GM12878 (cell line): Measurements from ENCODE around the gene ACBD5. TPM values are rescaled to one million over a fixed set of nuclear protein-coding genes. Genes with fewer than 3 reads are reported as not detected.

Experiments
- CEBPB ChIP-seq, 2 experiments: fragments of 150-350 bp in 1 of 2; IDR thresholded peaks; 2 replicates each; pipeline ENCODE4 v1.6.1; 2012 to 2014; ENCODE audit warnings: low read depth in 2 of 2, low read length in 2 of 2, borderline replicate concordance in 1 of 2, inconsistent platforms in 1 of 2
- DPF2 ChIP-seq: fragments of 450-650 bp; IDR thresholded peaks from 2 replicates; pipeline ENCODE4 v1.6.1; 2017; ENCODE audit warnings: mild to moderate bottlenecking
- EP300 ChIP-seq, 2 experiments: fragments of 150-350 bp in 1 of 2; IDR thresholded peaks; 2 replicates each; pipeline ENCODE4 v1.6.1; 2011 to 2012; ENCODE audit warnings: low read depth in 2 of 2, low read length in 2 of 2, borderline replicate concordance in 1 of 2, improper control_type of control experiment in 1 of 2, inconsistent platforms in 1 of 2; ENCODE audit not compliant: control insufficient read depth in 1 of 2
- HDAC2 ChIP-seq: fragments of 200-600 bp; sonication (generic); IDR thresholded peaks from 2 replicates; pipeline ENCODE4 v1.6.1; 2017
- JUND ChIP-seq: IDR thresholded peaks from 2 replicates; pipeline ENCODE4 v1.6.1; 2012; ENCODE audit warnings: low read depth, mild to moderate bottlenecking, low read length, improper control_type of control experiment, moderate library complexity
- POLR2A ChIP-seq: IDR thresholded peaks from 2 replicates; pipeline ENCODE4 v1.6.1; 2011; ENCODE audit warnings: low read depth, mild to moderate bottlenecking, low read length
- POU2F2 ChIP-seq: IDR thresholded peaks from 3 replicates; pipeline ENCODE4 v1.6.1; 2011; ENCODE audit warnings: low read depth, mild to moderate bottlenecking, low read length, borderline replicate concordance
- RAD21 ChIP-seq: IDR thresholded peaks from 2 replicates; pipeline ENCODE4 v1.6.1; 2011; ENCODE audit warnings: mild to moderate bottlenecking, low read depth, low read length, moderate library complexity; ENCODE audit not compliant: insufficient read depth
- RB1 ChIP-seq: fragments of 450-650 bp; formaldehyde crosslinking; IDR thresholded peaks from 2 replicates; pipeline ENCODE4 v1.6.1; 2017; ENCODE audit warnings: mild to moderate bottlenecking, borderline replicate concordance
- RUNX3 ChIP-seq: IDR thresholded peaks from 2 replicates; pipeline ENCODE4 v1.6.1; 2012; ENCODE audit warnings: low read length, inconsistent platforms
- SMC3 ChIP-seq: IDR thresholded peaks from 2 replicates; pipeline ENCODE4 v1.6.1; 2011; ENCODE audit warnings: low read length, improper control_type of control experiment, borderline replicate concordance
- polyA plus RNA-seq, 11 experiments: library from polyadenylated mRNA; depleted of rRNA in 4 of 11; unstranded in 6 of 11; stranded (reverse) in 5 of 11; fragments of >200 nt; fragmentation: Nextera tagmentation in 4 of 11; fragmentation: Illumina TruSeq in 1 of 11; extraction: Ambion mirVana in 4 of 11; extraction: Trizol in 1 of 11; gene quantifications; 1 replicate in 1 of 11; 2 replicates in 10 of 11; pipeline versions ENCODE4 v1.2.1 to v1.2.3, GENCODE V29; 2011 to 2016; ENCODE audit warnings: inconsistent platforms in 2 of 11, missing spikeins in 2 of 11, low read depth in 1 of 11
- total RNA-seq, 4 experiments: library from RNA; depleted of rRNA in 3 of 4; stranded (reverse); fragments of >200 nt in 3 of 4; fragmentation: Illumina TruSeq in 1 of 4; extraction: Trizol in 1 of 4; gene quantifications; 2 replicates each; pipeline versions ENCODE4 v1.2.1 to v1.2.3, GENCODE V29; 2013 to 2021
- TF ChIP-seq, protein P1 (sequence below): fragments of 450-650 bp; IDR thresholded peaks from 2 replicates; pipeline ENCODE4 v1.6.1; 2016; ENCODE audit warnings: mild to moderate bottlenecking
- TF ChIP-seq, protein P2 (sequence below): fragments of 450-650 bp; IDR thresholded peaks from 2 replicates; pipeline ENCODE4 v1.6.1; 2017; ENCODE audit warnings: low read depth, mild to moderate bottlenecking, moderate library complexity
- TF ChIP-seq, protein P3 (sequence below): fragments of 450-650 bp; formaldehyde crosslinking; IDR thresholded peaks from 2 replicates; pipeline ENCODE4 v1.4.0; 2022; ENCODE audit warnings: mild to moderate bottlenecking, moderate library complexity
- TF ChIP-seq, protein P4 (sequence below): fragments of 450-650 bp; IDR thresholded peaks from 2 replicates; pipeline ENCODE4 v1.6.1; 2018; ENCODE audit warnings: borderline replicate concordance, mild to moderate bottlenecking; ENCODE audit not compliant: partially characterized antibody
- TF ChIP-seq, protein P5 (sequence below): IDR thresholded peaks from 2 replicates; pipeline ENCODE4 v1.6.1; 2012; ENCODE audit warnings: low read length, inconsistent platforms

ACBD5 gene
- total and polyA plus RNA-seq, 10 of the 15 experiments (the other 5 are each of a cell fraction or from before 2014, with no cell fraction given), result 2.4 to 22.3 (median 12.4) TPM

DNA sequence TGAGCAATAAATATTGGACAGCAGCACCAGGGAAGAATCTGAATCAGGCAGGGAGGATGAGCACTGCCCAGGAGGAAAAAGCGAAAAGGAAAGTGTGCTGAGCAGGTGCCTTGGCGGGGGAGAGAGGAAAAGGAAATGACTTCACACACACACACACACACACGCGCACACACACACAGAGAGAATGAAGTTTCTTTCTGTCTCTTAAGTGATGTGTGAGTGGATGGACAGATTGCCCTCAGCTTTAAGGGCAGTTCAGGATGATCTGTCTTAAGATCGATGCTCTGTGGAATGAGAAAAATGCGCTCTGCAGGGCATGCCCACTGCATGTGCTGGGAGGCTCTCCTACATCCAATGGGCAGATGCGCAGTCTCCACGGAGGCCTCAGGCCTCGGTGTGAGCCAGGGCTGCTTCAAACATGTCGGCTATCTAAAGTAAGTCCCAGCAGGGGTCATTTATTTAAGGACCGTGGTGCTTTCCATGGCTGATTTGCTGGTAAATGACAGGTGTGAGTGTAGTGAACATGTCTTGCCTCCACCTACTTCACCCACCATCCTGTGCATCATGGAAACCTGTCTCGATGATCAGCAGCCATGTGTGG, 2.5 kb upstream of the ACBD5 start (continued):
- TF ChIP-seq, protein P1, sequence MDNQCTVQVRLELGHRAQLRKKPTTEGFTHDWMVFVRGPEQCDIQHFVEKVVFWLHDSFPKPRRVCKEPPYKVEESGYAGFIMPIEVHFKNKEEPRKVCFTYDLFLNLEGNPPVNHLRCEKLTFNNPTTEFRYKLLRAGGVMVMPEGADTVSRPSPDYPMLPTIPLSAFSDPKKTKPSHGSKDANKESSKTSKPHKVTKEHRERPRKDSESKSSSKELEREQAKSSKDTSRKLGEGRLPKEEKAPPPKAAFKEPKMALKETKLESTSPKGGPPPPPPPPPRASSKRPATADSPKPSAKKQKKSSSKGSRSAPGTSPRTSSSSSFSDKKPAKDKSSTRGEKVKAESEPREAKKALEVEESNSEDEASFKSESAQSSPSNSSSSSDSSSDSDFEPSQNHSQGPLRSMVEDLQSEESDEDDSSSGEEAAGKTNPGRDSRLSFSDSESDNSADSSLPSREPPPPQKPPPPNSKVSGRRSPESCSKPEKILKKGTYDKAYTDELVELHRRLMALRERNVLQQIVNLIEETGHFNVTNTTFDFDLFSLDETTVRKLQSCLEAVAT, result no peak; the same call in 1 of the 2 replicates
- TF ChIP-seq, protein P2, sequence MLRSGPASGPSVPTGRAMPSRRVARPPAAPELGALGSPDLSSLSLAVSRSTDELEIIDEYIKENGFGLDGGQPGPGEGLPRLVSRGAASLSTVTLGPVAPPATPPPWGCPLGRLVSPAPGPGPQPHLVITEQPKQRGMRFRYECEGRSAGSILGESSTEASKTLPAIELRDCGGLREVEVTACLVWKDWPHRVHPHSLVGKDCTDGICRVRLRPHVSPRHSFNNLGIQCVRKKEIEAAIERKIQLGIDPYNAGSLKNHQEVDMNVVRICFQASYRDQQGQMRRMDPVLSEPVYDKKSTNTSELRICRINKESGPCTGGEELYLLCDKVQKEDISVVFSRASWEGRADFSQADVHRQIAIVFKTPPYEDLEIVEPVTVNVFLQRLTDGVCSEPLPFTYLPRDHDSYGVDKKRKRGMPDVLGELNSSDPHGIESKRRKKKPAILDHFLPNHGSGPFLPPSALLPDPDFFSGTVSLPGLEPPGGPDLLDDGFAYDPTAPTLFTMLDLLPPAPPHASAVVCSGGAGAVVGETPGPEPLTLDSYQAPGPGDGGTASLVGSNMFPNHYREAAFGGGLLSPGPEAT, result peak; percentile 65
- no peak for TF ChIP-seq HDAC2
- TF ChIP-seq JUND, result 0 out of 2 replicates have a peak, but pooled peaks have one; percentile 16
- TF ChIP-seq, protein P3, sequence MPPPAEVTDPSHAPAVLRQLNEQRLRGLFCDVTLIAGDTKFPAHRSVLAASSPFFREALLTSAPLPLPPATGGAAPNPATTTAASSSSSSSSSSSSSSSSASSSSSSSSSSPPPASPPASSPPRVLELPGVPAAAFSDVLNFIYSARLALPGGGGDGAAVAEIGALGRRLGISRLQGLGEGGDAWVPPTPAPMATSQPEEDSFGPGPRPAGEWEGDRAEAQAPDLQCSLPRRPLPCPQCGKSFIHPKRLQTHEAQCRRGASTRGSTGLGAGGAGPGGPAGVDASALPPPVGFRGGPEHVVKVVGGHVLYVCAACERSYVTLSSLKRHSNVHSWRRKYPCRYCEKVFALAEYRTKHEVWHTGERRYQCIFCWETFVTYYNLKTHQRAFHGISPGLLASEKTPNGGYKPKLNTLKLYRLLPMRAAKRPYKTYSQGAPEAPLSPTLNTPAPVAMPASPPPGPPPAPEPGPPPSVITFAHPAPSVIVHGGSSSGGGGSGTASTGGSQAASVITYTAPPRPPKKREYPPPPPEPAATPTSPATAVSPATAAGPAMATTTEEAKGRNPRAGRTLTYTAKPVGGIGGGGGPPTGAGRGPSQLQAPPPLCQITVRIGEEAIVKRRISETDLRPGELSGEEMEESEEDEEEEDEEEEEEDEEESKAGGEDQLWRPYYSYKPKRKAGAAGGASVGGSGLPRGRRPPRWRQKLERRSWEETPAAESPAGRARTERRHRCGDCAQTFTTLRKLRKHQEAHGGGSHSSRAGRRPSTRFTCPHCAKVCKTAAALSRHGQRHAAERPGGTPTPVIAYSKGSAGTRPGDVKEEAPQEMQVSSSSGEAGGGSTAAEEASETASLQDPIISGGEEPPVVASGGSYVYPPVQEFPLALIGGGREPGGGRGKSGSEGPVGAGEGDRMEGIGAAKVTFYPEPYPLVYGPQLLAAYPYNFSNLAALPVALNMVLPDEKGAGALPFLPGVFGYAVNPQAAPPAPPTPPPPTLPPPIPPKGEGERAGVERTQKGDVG (CRISPR knock-in tag), result no peak
- peak; percentile 53; the same call in 2 of the 3 replicates for TF ChIP-seq POU2F2
- peak; percentile 68; the same call in 1 of the 2 replicates for TF ChIP-seq DPF2
- TF ChIP-seq RAD21, result no peak
- no peak for TF ChIP-seq CEBPB (IDR thresholded peaks at IDR 0.05; ENCODE audit: borderline replicate concordance in 1 of 2, low read depth in 2 of 2, low read length in 2 of 2)
- TF ChIP-seq, protein P4, sequence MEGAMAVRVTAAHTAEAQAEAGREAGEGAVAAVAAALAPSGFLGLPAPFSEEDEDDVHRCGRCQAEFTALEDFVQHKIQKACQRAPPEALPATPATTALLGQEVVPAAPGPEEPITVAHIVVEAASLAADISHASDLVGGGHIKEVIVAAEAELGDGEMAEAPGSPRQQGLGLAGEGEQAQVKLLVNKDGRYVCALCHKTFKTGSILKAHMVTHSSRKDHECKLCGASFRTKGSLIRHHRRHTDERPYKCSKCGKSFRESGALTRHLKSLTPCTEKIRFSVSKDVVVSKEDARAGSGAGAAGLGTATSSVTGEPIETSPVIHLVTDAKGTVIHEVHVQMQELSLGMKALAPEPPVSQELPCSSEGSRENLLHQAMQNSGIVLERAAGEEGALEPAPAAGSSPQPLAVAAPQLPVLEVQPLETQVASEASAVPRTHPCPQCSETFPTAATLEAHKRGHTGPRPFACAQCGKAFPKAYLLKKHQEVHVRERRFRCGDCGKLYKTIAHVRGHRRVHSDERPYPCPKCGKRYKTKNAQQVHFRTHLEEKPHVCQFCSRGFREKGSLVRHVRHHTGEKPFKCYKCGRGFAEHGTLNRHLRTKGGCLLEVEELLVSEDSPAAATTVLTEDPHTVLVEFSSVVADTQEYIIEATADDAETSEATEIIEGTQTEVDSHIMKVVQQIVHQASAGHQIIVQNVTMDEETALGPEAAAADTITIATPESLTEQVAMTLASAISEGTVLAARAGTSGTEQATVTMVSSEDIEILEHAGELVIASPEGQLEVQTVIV, result no peak
- peak; percentile 36 for TF ChIP-seq RUNX3
- TF ChIP-seq POLR2A, result peak; percentile 83
- TF ChIP-seq EP300 (IDR thresholded peaks at IDR 0.05; ENCODE audit: borderline replicate concordance in 1 of 2, control insufficient read depth in 1 of 2, low read depth in 2 of 2, low read length in 2 of 2), result peak; percentile 52 to 55
- TF ChIP-seq RB1, result 0 out of 2 replicates have a peak, but pooled peaks have one; percentile 25
- TF ChIP-seq, protein P5, sequence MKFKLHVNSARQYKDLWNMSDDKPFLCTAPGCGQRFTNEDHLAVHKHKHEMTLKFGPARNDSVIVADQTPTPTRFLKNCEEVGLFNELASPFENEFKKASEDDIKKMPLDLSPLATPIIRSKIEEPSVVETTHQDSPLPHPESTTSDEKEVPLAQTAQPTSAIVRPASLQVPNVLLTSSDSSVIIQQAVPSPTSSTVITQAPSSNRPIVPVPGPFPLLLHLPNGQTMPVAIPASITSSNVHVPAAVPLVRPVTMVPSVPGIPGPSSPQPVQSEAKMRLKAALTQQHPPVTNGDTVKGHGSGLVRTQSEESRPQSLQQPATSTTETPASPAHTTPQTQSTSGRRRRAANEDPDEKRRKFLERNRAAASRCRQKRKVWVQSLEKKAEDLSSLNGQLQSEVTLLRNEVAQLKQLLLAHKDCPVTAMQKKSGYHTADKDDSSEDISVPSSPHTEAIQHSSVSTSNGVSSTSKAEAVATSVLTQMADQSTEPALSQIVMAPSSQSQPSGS, result peak; percentile 87
- no peak for TF ChIP-seq SMC3
